ENCODE measurements around the gene PRSS53. TPM values are rescaled to one million over a fixed set of nuclear protein-coding genes. Genes with fewer than 3 reads are reported as not detected.
A peak's percentile ranks its signal among the peaks of the same experiment; 100 is the strongest.
"Not testable (repeated sequence)": the region's sequence is repeated elsewhere in the genome, so short reads cannot be mapped to it uniquely, and the experiment has no call there.

The PRSS53 gene
- total RNA-seq, 2 donors from 2014 or later: 2.5 TPM

GRCh38 chr16:31106509-31107464 is 18.0 kb upstream of the PRSS53 start:
- Histone ChIP-seq H3K4me1 (replicated peaks) (peaks cover 7% of the 10 kb centered on the region), H3K4me3 (no peak overlapping the region), H3K27ac (no peak overlapping the region), H3K36me3 (peaks cover 0 to 8% of the 10 kb centered on the region in 2 donors), H3K27me3 (replicated peaks; ENCODE audit: insufficient read depth) (no peaks in the 10 kb centered on the region), H3K9me3 (no peaks in the 10 kb centered on the region)
- TF ChIP-seq POLR2A (IDR thresholded peaks at IDR 0.05) (no peak), POLR2AphosphoS5 (IDR thresholded peaks at IDR 0.05) (no peak), CTCF (IDR thresholded peaks at IDR 0.05) (no peak)
- no peak for DNase-seq (ENCODE audit: low spot score)
- intact Hi-C loops (cut with DNase I): loop anchor here (5.0 kb wide), 1 partner anchor 36 kb away; no protein-coding TSS in a partner anchor
- 92% methylated on average over 28 of the region's 28 CpGs for WGBS

- Histone ChIP-seq H3K27ac (no peak overlapping the region), H3K4me3 (no peak overlapping the region)
Observed at GRCh38 chr16:31105677-31106213, 17.0 kb upstream of the PRSS53 start.

GRCh38 chr16:31100876-31101641 is 12.3 kb upstream of the PRSS53 start:
- H3K36me3 ChIP-seq; H3K9me3 ChIP-seq; intact Hi-C loops (cut with DNase I); H3K27ac ChIP-seq; H3K4me1 ChIP-seq (replicated peaks); DNase-seq (ENCODE audit: low spot score); H3K4me3 ChIP-seq; H3K27me3 ChIP-seq (replicated peaks; ENCODE audit: insufficient read depth): not testable (repeated sequence)
- WGBS: 76% methylated on average over 13 of the region's 13 CpGs

More at GRCh38 chr16:31105677-31106213, 17.0 kb upstream of the PRSS53 start:
- peaks cover 0 to 6% of the 10 kb centered on the region in 2 donors for H3K36me3 ChIP-seq
- peak; percentile 56 for DNase-seq (ENCODE audit: low spot score)
- no peaks in the 10 kb centered on the region for H3K27me3 ChIP-seq (replicated peaks; ENCODE audit: insufficient read depth)
- H3K9me3 ChIP-seq: no peaks in the 10 kb centered on the region
- intact Hi-C loops (cut with DNase I): loop anchor here (5.0 kb wide), 1 partner anchor 37 kb away; no protein-coding TSS in a partner anchor
- peak; percentile 41 for TF ChIP-seq POLR2AphosphoS5 (IDR thresholded peaks at IDR 0.05)
- no peak for TF ChIP-seq POLR2A (IDR thresholded peaks at IDR 0.05)
- peak; percentile 52 to 77 (median 72) for TF ChIP-seq CTCF (IDR thresholded peaks at IDR 0.05)
- WGBS: 22% methylated on average over 33 of the region's 33 CpGs
- H3K4me1 ChIP-seq (replicated peaks): peaks cover 7% of the 10 kb centered on the region

- TF ChIP-seq POLR2A (IDR thresholded peaks at IDR 0.05) (no peak), CTCF (IDR thresholded peaks at IDR 0.05) (no peak), POLR2AphosphoS5 (IDR thresholded peaks at IDR 0.05) (no peak)
- intact Hi-C loops (cut with DNase I): loop anchor here (10.0 kb wide), 1 partner anchor 115 kb away; the partner anchor contains the start of gene HSD3B7
- H3K36me3 ChIP-seq: no peaks in the 10 kb centered on the region
- WGBS: 62% methylated on average over 4 of the region's 4 CpGs
- DNase-seq (ENCODE audit: low spot score): no peak
- H3K4me1 ChIP-seq (replicated peaks): no peaks in the 10 kb centered on the region
- no peaks in the 10 kb centered on the region for H3K27me3 ChIP-seq (replicated peaks; ENCODE audit: insufficient read depth)
- H3K4me3 ChIP-seq: no peak overlapping the region
- no peaks in the 10 kb centered on the region for H3K9me3 ChIP-seq
- H3K27ac ChIP-seq: no peak overlapping the region
Observed at GRCh38 chr16:31099860-31100638, 11.3 kb upstream of the PRSS53 start.
